ENCODE results near the gene DLG2. TPM values are rescaled to one million over a fixed set of nuclear protein-coding genes. Genes with fewer than 3 reads are reported as not detected.

Gene DLG2
- total and polyA plus RNA-seq, 2 of the 8 experiments (the other 6 are each of a cell fraction or from before 2014, with no cell fraction given) = 1.7 to 14.3 TPM

DNA sequence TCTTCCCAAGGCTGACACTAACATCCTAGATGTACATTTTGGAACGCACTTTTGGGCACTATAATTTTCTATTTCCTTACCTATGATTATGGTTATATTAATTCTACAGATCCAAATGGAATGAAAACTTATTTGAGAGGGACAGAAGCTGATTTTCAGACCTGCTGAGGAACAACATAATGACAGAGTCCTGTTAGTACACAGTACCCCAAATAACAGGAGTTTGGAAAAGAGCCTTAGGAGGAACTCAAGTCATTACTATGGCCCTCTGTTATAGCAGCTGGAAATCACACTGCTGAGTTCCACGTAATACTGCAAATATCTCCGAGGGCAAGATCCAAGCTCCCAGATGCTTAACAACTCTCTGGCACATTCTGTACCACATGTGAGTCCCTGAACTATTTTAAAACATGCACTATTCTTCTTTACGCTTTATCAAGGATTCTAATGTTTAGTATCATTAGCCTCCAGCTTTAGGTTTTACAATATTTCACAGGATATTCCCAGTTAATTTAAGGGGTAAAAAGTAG is 1313.2 kb downstream of the DLG2 start:
- no peak overlapping the region for H2BK20ac ChIP-seq (ENCODE audit: low read length)
- H2BK120ac ChIP-seq (replicated peaks; ENCODE audit: low read depth, low read length) = no peak overlapping the region
- no peak overlapping the region for H3K9ac ChIP-seq (replicated peaks in 1 of 4; ENCODE audit: extremely low read depth in 1 of 4, low read depth in 3 of 4, low read length in 3 of 4)
- H3K4me3 ChIP-seq (ENCODE audit: extremely low read depth in 1 of 4, insufficient read depth in 2 of 4, low read depth in 3 of 4, low read length in 4 of 4) = no peak overlapping the region
- H2AK5ac ChIP-seq (ENCODE audit: low read depth, low read length) = no peak overlapping the region
- DNase-seq (ENCODE audit: low read depth in 1 of 2, low spot score in 2 of 2) = no peak
- H3K23ac ChIP-seq (ENCODE audit: insufficient read length) = no peak overlapping the region
- no peak overlapping the region for H3K4me2 ChIP-seq (ENCODE audit: insufficient read depth in 1 of 2, low read depth in 2 of 2, low read length in 2 of 2)
- no peak overlapping the region for H2BK5ac ChIP-seq (ENCODE audit: low read depth, low read length)
- peaks cover 0 to 5% (median 2%) of the 10 kb centered on the region in 4 experiments; a peak in 2 of 7 replicates for H3K4me1 ChIP-seq (replicated peaks in 1 of 4; ENCODE audit: control insufficient read depth in 3 of 4, insufficient read depth in 4 of 4, low read length in 3 of 4)
- no peak overlapping the region for H3K56ac ChIP-seq (replicated peaks; ENCODE audit: insufficient read length, low read depth, low read length)
- H4K8ac ChIP-seq (ENCODE audit: extremely low read depth, insufficient read depth, low read length) = no peak overlapping the region
- H3K79me1 ChIP-seq (ENCODE audit: low read depth, low read length) = no peaks in the 10 kb centered on the region
- H3K27me3 ChIP-seq (replicated peaks in 1 of 4; ENCODE audit: control insufficient read depth in 3 of 4, extremely low read depth in 1 of 4, insufficient read depth in 3 of 4, low read length in 3 of 4) = no peaks in the 10 kb centered on the region
- no peak overlapping the region for H3K14ac ChIP-seq (ENCODE audit: insufficient read length)
- no peaks in the 10 kb centered on the region for H3K79me2 ChIP-seq (ENCODE audit: control insufficient read depth in 1 of 2, insufficient read depth in 2 of 2, low read length in 2 of 2)
- no peak overlapping the region for H3K4ac ChIP-seq (replicated peaks; ENCODE audit: insufficient read length, low read depth, low read length)
- H4K5ac ChIP-seq (ENCODE audit: insufficient read length, low read depth, low read length) = no peak overlapping the region
- no peak overlapping the region for H3K27ac ChIP-seq (ENCODE audit: low read depth, low read length)
- 92% methylated on average over 4 of the region's 4 CpGs; no CpG with 5 or more reads in 1 of the 2 experiments for WGBS, 2 experiments (ENCODE audit: extremely low coverage in 1 of 2, insufficient coverage in 1 of 2, insufficient read length in 1 of 2, insufficient replicate concordance in 2 of 2, low coverage in 1 of 2, low lambda C conversion rate in 2 of 2, missing lambda C conversion rate in 1 of 2)
- H4K20me1 ChIP-seq (replicated peaks in 1 of 2; ENCODE audit: control insufficient read depth in 1 of 2, insufficient read depth in 2 of 2, low read length in 2 of 2) = no peaks in the 10 kb centered on the region
- H3K36me3 ChIP-seq (ENCODE audit: control insufficient read depth in 2 of 4, insufficient read depth in 4 of 4, low read length in 3 of 4) = no peaks in the 10 kb centered on the region
- ChIA-PET CTCF (ENCODE audit: partially characterized antibody) (interaction anchor here (0.6 to 1.4 kb wide), 2 partner anchors 84 to 609 kb away, joined by 3 read pairs; no protein-coding TSS in a partner anchor), POLR2A (ENCODE audit: partially characterized antibody) (no interaction called here)
- no peak overlapping the region for H2BK15ac ChIP-seq (ENCODE audit: low read length)
- H2BK12ac ChIP-seq (ENCODE audit: low read depth, low read length) = no peak overlapping the region
- no peak overlapping the region for H4K91ac ChIP-seq (replicated peaks; ENCODE audit: insufficient read length, low read length)
- H3K23me2 ChIP-seq (ENCODE audit: low read depth, low read length) = no peaks in the 10 kb centered on the region
- no peak for FAIRE-seq
- no peak overlapping the region for H3K18ac ChIP-seq (ENCODE audit: extremely low read depth, low read length)
- H2AFZ ChIP-seq (ENCODE audit: low read length) = no peak overlapping the region
- H3K9me3 ChIP-seq (ENCODE audit: insufficient read depth in 2 of 2, low read depth in 1 of 2, low read length in 1 of 2) = no peaks in the 10 kb centered on the region
- no peak for TF ChIP-seq TCF12 (IDR thresholded peaks at IDR 0.05; ENCODE audit: low read depth, low read length)
- no peak for TF ChIP-seq TBP (IDR thresholded peaks at IDR 0.05; ENCODE audit: low read depth, low read length)
- no peak for TF ChIP-seq KDM5A (IDR thresholded peaks at IDR 0.05; ENCODE audit: low read length)
- TF ChIP-seq BCL11A (IDR thresholded peaks at IDR 0.05; ENCODE audit: low read depth in 2 of 2, low read length in 2 of 2) = no peak
- TF ChIP-seq PHF8 (conservative IDR thresholded peaks at IDR 0.05; ENCODE audit: low read depth, low read length) = no peak
- no peak for TF ChIP-seq SP4 (IDR thresholded peaks at IDR 0.05; ENCODE audit: low read length)
- TF ChIP-seq CBX8 (IDR thresholded peaks at IDR 0.05; ENCODE audit: borderline replicate concordance, low read depth, low read length) = no peak
- no peak for TF ChIP-seq SIN3A (conservative IDR thresholded peaks at IDR 0.05 in 1 of 2, IDR thresholded peaks at IDR 0.05 in 1 of 2; ENCODE audit: low read depth in 1 of 2, low read length in 2 of 2)
- no peak for TF ChIP-seq KDM4A (IDR thresholded peaks at IDR 0.05; ENCODE audit: low read depth, low read length, severe bottlenecking)
- TF ChIP-seq KDM1A (IDR thresholded peaks at IDR 0.05; ENCODE audit: borderline replicate concordance, low read length) = no peak
- no peak for TF ChIP-seq GTF2F1 (IDR thresholded peaks at IDR 0.05; ENCODE audit: borderline replicate concordance, low read depth, low read length)
- TF ChIP-seq JUND (IDR thresholded peaks at IDR 0.05; ENCODE audit: low read length) = no peak
- no peak for TF ChIP-seq ASH2L (IDR thresholded peaks at IDR 0.05; ENCODE audit: low read length)
- TF ChIP-seq SP1 (IDR thresholded peaks at IDR 0.05; ENCODE audit: low read depth, low read length) = no peak
- TF ChIP-seq POLR2AphosphoS5 (IDR thresholded peaks at IDR 0.05; ENCODE audit: low read depth, low read length) = no peak
